AG10803 (cell line): ENCODE results near the gene CDK5.

Source experiments
- DNase-seq: peaks from one replicate; pipeline ENCODE4 v3.0.0; 2010; ENCODE audit warnings: low read depth
- H3K4me3 ChIP-seq: 2 replicates; pipeline ENCODE4 v1.5.1; 2011; ENCODE audit warnings: mild to moderate bottlenecking, low read length, control low read depth
- CTCF ChIP-seq: conservative IDR thresholded peaks from 2 replicates; pipeline ENCODE4 v1.5.1; 2011; ENCODE audit warnings: mild to moderate bottlenecking, low read length, control low read depth, inconsistent platforms

CDK5 gene

GRCh38 chr7:151076863-151077704 lies 19.4 kb upstream of the CDK5 start:
- peak; percentile 39 for TF ChIP-seq CTCF
- no peak overlapping the region for H3K4me3 ChIP-seq
- no peak for DNase-seq

GRCh38 chr7:151075978-151076426 lies 18.3 kb upstream of the CDK5 start:
- no peak for DNase-seq
- no peak for TF ChIP-seq CTCF
- no peak overlapping the region for H3K4me3 ChIP-seq

- no peak for DNase-seq
- TF ChIP-seq CTCF = no peak
- no peak overlapping the region for H3K4me3 ChIP-seq
These were observed 17.9 kb upstream of the CDK5 start for GRCh38 chr7:151075662-151075971.

GRCh38 chr7:151074817-151075661 lies 17.3 kb upstream of the CDK5 start:
- no peak overlapping the region for H3K4me3 ChIP-seq
- no peak for TF ChIP-seq CTCF
- no peak for DNase-seq

- no peak for DNase-seq
- TF ChIP-seq CTCF = no peak
- no peak overlapping the region for H3K4me3 ChIP-seq
These were observed 16.3 kb upstream of the CDK5 start for GRCh38 chr7:151073990-151074389.

GRCh38 chr7:151071032-151071866 lies 13.6 kb upstream of the CDK5 start:
- no peak overlapping the region for H3K4me3 ChIP-seq
- no peak for DNase-seq

More at GRCh38 chr7:151071032-151071866, 13.6 kb upstream of the CDK5 start:
- no peak for TF ChIP-seq CTCF
